Thyroid gland (tissue), 4 donors: ENCODE results near the gene SPP2.

Experiments
- POLR2A ChIP-seq, 2 donors: fragments of 450-650 bp; IDR thresholded peaks; one replicate each; pipeline ENCODE4 v1.6.1; 2017; ENCODE audit warnings: antibody characterized with exemption in 2 of 2, mild to moderate bottlenecking in 2 of 2, moderate library complexity in 1 of 2
- TF ChIP-seq, protein P1 (sequence below), 6 experiments: fragments of 200-600 bp in 3 of 6; fragments of 450-650 bp in 3 of 6; sonication (generic) in 3 of 6; IDR thresholded peaks; one replicate each; pipeline ENCODE4 v1.5.1; 2016 to 2019; ENCODE audit warnings: antibody characterized with exemption in 6 of 6, mild to moderate bottlenecking in 2 of 6, inconsistent platforms in 1 of 6, moderate library complexity in 1 of 6

DNA sequence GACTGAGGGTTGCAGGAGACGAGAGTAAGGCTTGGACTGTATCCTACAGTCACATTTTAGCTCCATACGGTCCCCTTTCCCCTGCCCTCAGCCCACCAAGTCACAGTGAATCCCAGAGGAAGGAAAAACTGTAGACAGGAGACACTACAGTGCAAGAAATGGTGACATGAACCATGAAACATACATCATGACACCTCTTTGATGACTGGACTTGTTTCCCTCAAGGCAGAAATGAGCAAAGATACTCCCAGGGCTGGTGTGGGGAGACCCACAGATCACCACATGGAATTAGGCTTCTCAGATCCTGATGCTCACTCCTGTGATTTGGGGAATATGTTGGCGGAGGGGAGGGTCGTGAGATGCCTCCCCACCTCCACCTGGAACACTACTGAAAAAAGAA is 48.2 kb upstream of the SPP2 start:
- TF ChIP-seq, protein P1, sequence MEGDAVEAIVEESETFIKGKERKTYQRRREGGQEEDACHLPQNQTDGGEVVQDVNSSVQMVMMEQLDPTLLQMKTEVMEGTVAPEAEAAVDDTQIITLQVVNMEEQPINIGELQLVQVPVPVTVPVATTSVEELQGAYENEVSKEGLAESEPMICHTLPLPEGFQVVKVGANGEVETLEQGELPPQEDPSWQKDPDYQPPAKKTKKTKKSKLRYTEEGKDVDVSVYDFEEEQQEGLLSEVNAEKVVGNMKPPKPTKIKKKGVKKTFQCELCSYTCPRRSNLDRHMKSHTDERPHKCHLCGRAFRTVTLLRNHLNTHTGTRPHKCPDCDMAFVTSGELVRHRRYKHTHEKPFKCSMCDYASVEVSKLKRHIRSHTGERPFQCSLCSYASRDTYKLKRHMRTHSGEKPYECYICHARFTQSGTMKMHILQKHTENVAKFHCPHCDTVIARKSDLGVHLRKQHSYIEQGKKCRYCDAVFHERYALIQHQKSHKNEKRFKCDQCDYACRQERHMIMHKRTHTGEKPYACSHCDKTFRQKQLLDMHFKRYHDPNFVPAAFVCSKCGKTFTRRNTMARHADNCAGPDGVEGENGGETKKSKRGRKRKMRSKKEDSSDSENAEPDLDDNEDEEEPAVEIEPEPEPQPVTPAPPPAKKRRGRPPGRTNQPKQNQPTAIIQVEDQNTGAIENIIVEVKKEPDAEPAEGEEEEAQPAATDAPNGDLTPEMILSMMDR (IDR thresholded peaks at IDR 0.05): no peak
- TF ChIP-seq POLR2A (IDR thresholded peaks at IDR 0.05): no peak
